Lower lobe of right lung (tissue), 2 donors: Measurements from ENCODE around the gene NES. TPM values are rescaled to one million over a fixed set of nuclear protein-coding genes. Genes with fewer than 3 reads are reported as not detected.

Experiments
- ATAC-seq, 2 donors: fragments of 200-7000 bp; cut with Tn5 transposase; one replicate each; pipeline ENCODE4 v1.9.1; 2020 to 2022; ENCODE audit warnings: mild to moderate bottlenecking in 2 of 2, moderate library complexity in 2 of 2
- DNase-seq: peaks from one replicate; pipeline ENCODE4 v3.0.0-alpha.2; 2020
- H3K27ac ChIP-seq: fragments of 200-600 bp; one replicate; pipeline ENCODE4 v1.8.0; 2022
- H3K27me3 ChIP-seq: fragments of 200-600 bp; one replicate; pipeline ENCODE4 v1.8.0; 2022; ENCODE audit warnings: low read depth
- H3K36me3 ChIP-seq: fragments of 200-600 bp; one replicate; pipeline ENCODE4 v1.8.0; 2022; ENCODE audit warnings: mild to moderate bottlenecking
- H3K4me1 ChIP-seq: fragments of 200-600 bp; one replicate; pipeline ENCODE4 v1.8.0; 2022
- H3K4me3 ChIP-seq: fragments of 200-600 bp; one replicate; pipeline ENCODE4 v1.8.0; 2022; ENCODE audit warnings: mild to moderate bottlenecking
- H3K9me3 ChIP-seq: fragments of 200-600 bp; one replicate; pipeline ENCODE4 v1.8.0; 2022
- intact Hi-C: fragments of 100-400 bp; cut with DNase I; formaldehyde crosslinking; loops from one replicate; pipeline ENCODE4 v1.11.0; 2022
- total RNA-seq: library from RNA; stranded (reverse); fragmentation: NEBNext Ultra II Directional; extraction: Animal tissue kit (Norgen Biotek cat#: 25700); gene quantifications from one replicate; pipeline ENCODE4 v1.2.1, GENCODE V29; 2021
- TF ChIP-seq, protein P1 (sequence below): fragments of 200-600 bp; IDR thresholded peaks from one replicate; pipeline ENCODE4 v1.8.0; 2022; ENCODE audit warnings: antibody characterized with exemption, mild to moderate bottlenecking
- donor health status: DM: no; HTN: yes; CAD: no; lungs with severe emphysema.

The NES gene
- total RNA-seq, 1 donor from 2014 or later, result 39.8 TPM

DNA sequence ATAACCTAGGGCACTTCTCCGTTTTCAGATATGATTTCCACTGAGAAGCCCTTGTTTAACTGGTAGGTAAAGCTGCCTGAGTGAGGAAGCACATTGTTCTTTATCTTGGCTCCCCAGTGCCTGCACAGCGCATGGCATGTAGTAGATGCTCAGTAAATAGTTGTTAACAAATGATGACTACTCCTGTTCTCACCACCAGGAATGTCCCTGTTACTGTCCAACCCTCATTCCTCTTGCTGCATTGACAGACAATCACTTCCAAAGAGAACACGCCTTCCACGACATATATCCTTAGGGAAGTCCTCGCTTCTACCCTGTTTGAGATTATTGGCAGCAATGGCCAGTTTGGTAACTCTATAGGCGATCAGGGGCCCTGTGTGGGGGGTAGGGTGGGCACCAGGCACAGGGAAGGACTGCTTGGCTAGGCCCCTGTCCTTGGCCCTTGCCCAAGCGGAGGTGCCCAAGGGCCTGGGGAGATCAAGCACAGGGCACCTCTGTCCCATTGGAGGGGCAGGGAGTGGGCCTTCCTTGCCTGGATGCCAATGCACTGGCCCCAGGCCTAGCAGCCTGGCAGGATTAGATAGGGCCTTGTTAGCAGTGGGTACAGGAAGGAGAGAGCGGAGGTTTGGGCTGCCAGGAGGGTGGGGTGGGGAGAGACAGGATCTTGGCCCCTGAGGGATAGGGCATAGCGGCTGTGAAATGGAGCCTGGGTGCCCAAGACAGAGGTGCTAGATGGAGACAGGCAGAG lies 10.2 kb downstream of the NES start:
- DNase-seq (no peak), ATAC-seq (peak in 1 of 2 donors; percentile 11)
- H3K27ac ChIP-seq, result peak overlapping the region; percentile 72
- peaks cover 70% of the 10 kb centered on the region for H3K4me1 ChIP-seq
- H3K36me3 ChIP-seq, result peaks cover 2% of the 10 kb centered on the region
- no peaks in the 10 kb centered on the region for H3K9me3 ChIP-seq
- no peak overlapping the region for H3K4me3 ChIP-seq
- H3K27me3 ChIP-seq, result no peaks in the 10 kb centered on the region
- intact Hi-C loops, result no loop called here
- TF ChIP-seq, protein P1, sequence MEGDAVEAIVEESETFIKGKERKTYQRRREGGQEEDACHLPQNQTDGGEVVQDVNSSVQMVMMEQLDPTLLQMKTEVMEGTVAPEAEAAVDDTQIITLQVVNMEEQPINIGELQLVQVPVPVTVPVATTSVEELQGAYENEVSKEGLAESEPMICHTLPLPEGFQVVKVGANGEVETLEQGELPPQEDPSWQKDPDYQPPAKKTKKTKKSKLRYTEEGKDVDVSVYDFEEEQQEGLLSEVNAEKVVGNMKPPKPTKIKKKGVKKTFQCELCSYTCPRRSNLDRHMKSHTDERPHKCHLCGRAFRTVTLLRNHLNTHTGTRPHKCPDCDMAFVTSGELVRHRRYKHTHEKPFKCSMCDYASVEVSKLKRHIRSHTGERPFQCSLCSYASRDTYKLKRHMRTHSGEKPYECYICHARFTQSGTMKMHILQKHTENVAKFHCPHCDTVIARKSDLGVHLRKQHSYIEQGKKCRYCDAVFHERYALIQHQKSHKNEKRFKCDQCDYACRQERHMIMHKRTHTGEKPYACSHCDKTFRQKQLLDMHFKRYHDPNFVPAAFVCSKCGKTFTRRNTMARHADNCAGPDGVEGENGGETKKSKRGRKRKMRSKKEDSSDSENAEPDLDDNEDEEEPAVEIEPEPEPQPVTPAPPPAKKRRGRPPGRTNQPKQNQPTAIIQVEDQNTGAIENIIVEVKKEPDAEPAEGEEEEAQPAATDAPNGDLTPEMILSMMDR, result no peak

DNA sequence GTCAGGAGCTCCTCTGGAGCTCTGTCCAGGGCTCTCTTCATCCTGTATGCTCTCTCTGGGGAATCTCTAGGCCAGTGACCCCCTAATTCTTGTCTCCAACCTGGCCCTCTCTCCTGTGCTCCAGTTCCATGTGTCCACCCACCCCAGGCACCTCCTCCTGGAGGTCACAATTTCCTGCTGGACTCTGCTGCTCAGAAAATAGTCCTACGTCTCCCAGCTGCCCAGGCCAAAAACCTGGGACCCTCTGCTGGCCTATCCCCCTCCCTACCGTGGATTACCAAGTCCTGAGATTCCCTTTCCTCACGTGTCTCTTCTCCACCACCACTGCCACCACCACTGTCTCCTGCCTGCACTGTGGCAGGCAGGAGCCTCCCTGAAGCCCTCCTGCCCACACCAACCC lies 11.7 kb downstream of the NES start:
- Histone ChIP-seq H3K9me3 (no peaks in the 10 kb centered on the region), H3K27ac (peak overlapping the region; percentile 76), H3K27me3 (no peaks in the 10 kb centered on the region), H3K4me1 (peaks cover 85% of the 10 kb centered on the region), H3K36me3 (no peaks in the 10 kb centered on the region), H3K4me3 (no peak overlapping the region)
- DNase-seq, result no peak
- TF ChIP-seq, protein P1, result no peak
- ATAC-seq, result no peak
- intact Hi-C loops, result no loop called here

DNA sequence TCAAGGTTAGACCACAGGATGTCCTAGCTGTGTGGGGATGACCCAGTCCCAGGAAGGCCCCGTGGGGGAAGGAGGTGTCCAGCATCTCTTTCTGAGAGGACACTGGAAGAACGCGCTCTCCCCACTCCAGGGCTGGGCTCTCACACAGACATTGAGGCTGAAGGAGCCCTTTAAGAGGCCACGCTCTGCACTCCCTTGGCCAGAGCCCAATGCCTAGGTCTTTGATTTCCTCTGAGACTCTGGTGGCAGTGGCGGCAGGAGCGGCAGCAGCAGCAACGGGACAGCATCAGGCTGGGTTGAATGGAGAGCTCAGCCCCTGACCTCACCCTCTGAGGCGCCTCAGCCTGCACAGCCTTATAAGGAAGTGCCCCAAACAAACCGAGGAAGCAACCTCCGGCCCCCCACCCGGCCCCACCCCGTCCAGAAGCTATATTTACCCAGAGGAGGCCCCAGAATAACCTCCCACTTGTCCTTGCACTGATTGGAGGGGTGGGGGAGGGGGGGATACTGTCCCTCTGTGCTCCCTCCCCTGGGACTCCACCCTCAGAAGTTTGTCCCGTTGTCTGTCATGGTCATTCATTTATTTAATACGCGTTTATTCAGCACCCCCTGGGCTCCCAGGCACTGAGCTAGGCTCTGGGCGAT lies 12.3 kb downstream of the NES start:
- no peaks in the 10 kb centered on the region for H3K27me3 ChIP-seq
- ATAC-seq (peak; percentile 4 to 5), DNase-seq (no peak)
- peaks cover 92% of the 10 kb centered on the region for H3K4me1 ChIP-seq
- intact Hi-C loops, result no loop called here
- H3K36me3 ChIP-seq, result no peaks in the 10 kb centered on the region
- no peaks in the 10 kb centered on the region for H3K9me3 ChIP-seq
- no peak overlapping the region for H3K4me3 ChIP-seq
- TF ChIP-seq, protein P1, result no peak
- peak overlapping the region; percentile 76 for H3K27ac ChIP-seq

DNA sequence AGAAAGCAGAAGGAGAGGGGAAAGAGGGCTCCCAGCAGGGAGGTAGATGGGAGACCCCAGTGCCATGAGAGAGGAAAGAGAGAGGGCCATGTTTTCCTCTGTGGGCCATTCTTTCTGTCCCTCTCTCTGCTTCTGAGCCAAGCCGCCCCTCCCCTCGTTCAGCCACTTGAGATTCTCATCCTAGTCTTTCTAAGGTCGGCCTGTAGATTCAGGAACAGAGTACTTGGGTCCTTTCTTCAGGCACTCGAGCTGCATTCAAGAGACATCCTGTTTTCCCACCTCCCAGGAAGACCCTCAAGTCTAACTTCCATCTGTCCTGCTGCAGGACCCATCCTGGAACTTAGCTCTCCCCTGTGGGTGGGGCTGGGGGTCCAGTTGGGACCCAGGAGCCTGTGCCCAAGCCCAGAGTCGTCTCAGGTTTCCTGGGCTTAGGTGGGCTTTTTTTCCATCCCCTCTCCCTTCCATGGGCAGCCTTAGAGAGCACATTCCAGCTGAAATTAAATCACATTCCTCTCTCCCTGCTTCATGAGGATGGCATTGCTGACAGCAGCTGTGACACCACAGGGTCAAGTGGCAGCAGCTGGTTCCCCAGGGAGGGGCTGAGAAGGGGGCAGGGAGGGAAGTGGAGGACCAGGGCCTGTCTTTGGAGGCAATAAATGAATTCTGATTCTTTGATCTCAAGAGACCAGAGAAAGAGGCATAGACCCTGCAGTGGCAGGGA lies 13.0 kb downstream of the NES start:
- TF ChIP-seq, protein P1, result no peak
- Histone ChIP-seq H3K4me1 (peaks cover 97% of the 10 kb centered on the region), H3K36me3 (no peaks in the 10 kb centered on the region), H3K27me3 (no peaks in the 10 kb centered on the region), H3K27ac (peak overlapping the region; percentile 76), H3K4me3 (no peak overlapping the region), H3K9me3 (no peaks in the 10 kb centered on the region)
- intact Hi-C loops, result no loop called here
- DNase-seq, result no peak
- no peak for ATAC-seq

DNA sequence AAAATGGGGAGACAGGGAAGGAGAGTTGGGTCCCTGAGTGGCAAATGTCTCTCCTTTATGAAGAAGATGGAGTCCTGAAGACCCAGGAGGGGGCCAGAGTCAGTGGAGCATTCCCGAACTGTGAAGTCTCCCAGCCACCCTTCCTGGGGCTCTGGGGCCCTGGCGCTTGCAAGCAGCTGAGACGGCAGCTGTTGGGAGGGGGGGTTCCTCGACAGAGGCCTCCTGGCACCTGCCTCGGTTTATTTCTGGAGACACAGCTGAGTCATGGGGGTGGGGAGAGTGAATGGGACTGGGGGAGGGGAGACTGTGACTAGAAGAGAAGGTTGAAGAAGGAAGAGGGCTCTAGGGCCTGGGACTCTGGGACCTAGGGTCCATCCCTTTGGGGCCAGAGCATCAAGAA lies 14.0 kb downstream of the NES start:
- ATAC-seq (no peak), DNase-seq (no peak)
- Histone ChIP-seq H3K27me3 (no peaks in the 10 kb centered on the region), H3K4me1 (peaks cover 94% of the 10 kb centered on the region), H3K9me3 (no peaks in the 10 kb centered on the region), H3K36me3 (no peaks in the 10 kb centered on the region), H3K27ac (peak overlapping the region; percentile 76), H3K4me3 (no peak overlapping the region)
- intact Hi-C loops, result no loop called here
- TF ChIP-seq, protein P1, result no peak
